A549 (cell line): Measurements from ENCODE around the gene SLC30A3. TPM values are rescaled to one million over a fixed set of nuclear protein-coding genes. Genes with fewer than 3 reads are reported as not detected.

Experiments
- ATAC-seq, 2 experiments: fragments of 200-7000 bp in 1 of 2; fragments of >200 bp in 1 of 2; cut with Nextera tagmentation in 1 of 2; cut with Tn5 transposase in 1 of 2; 3 replicates each; pipeline versions ENCODE4 v1.8.0 to v1.9.1; 2018 to 2020; ENCODE audit warnings: mild to moderate bottlenecking in 1 of 2, moderate library complexity in 1 of 2
- CTCF ChIA-PET: fragments of 300-600 bp; sonication (Branson Sonifier 250); formaldehyde crosslinking; extraction: SDS; loops from one replicate; lab custom pipeline; 2021; ENCODE audit warnings: antibody characterized with exemption, inconsistent platforms; lab: Yijun Ruan, JAX
- POLR2A ChIA-PET: fragments of 350-600 bp; formaldehyde crosslinking; extraction: SDS; loops from one replicate; lab custom pipeline; 2021; ENCODE audit warnings: antibody characterized with exemption, inconsistent platforms; lab: Yijun Ruan, JAX
- DNase-seq, 2 experiments: peaks; one replicate each; pipeline versions ENCODE4 v3.0.0 to v3.0.0-alpha.2; 2011 to 2016; ENCODE audit warnings: low read depth in 1 of 2, low spot score in 1 of 2
- FAIRE-seq: peaks from 2 replicates; lab custom pipeline; 2011; peaks lifted over from hg19 to GRCh38; lab: Jason Lieb, UNC
- H3K27ac ChIP-seq, 2 experiments: fragments of >200 bp; sonication (Bioruptor Twin); formaldehyde crosslinking; 3 replicates each; pipeline ENCODE4 v1.5.1; 2016 to 2017
- H3K4me1 ChIP-seq: fragments of >200 bp; sonication (Bioruptor Twin); formaldehyde crosslinking; 3 replicates; pipeline ENCODE4 v1.6.1; 2016
- H3K4me2 ChIP-seq: fragments of >200 bp; sonication (Bioruptor Twin); formaldehyde crosslinking; 3 replicates; pipeline ENCODE4 v1.6.1; 2016
- H3K4me3 ChIP-seq: fragments of >200 bp; sonication (Bioruptor Twin); formaldehyde crosslinking; 3 replicates; pipeline ENCODE4 v1.5.1; 2016
- H3K9me3 ChIP-seq: fragments of >200 bp; sonication (Bioruptor Twin); formaldehyde crosslinking; 3 replicates; pipeline ENCODE4 v1.6.1; 2016
- CBX8 ChIP-seq: fragments of 200-600 bp; sonication (generic); IDR thresholded peaks from 2 replicates; pipeline ENCODE4 v1.6.1; 2016
- CHD4 ChIP-seq: fragments of 200-600 bp; sonication (generic); IDR thresholded peaks from 2 replicates; pipeline ENCODE4 v1.6.1; 2016; ENCODE audit warnings: antibody characterized with exemption, mild to moderate bottlenecking, borderline replicate concordance
- EHF ChIP-seq: fragments of 250-450 bp; sonication (Bioruptor Pico); IDR thresholded peaks from 2 replicates; pipeline ENCODE4 v1.5.0; 2020; ENCODE audit warnings: mild to moderate bottlenecking
- HDAC2 ChIP-seq: fragments of 200-600 bp; sonication (generic); IDR thresholded peaks from 2 replicates; pipeline ENCODE4 v1.6.1; 2016
- HEYL ChIP-seq: fragments of 250-450 bp; sonication (Bioruptor Pico); IDR thresholded peaks from 2 replicates; pipeline ENCODE4 v1.8.0; 2021; ENCODE audit warnings: mild to moderate bottlenecking, moderate library complexity
- HMGXB4 ChIP-seq: fragments of 250-450 bp; sonication (Bioruptor Pico); IDR thresholded peaks from 2 replicates; pipeline ENCODE4 v1.5.0; 2021; ENCODE audit warnings: mild to moderate bottlenecking, moderate library complexity, borderline replicate concordance
- HOXB13 ChIP-seq: fragments of 250-450 bp; sonication (Bioruptor Pico); IDR thresholded peaks from 2 replicates; pipeline ENCODE4 v1.5.0; 2020; ENCODE audit warnings: low read depth, mild to moderate bottlenecking, moderate library complexity
- KDM5A ChIP-seq: fragments of 200-600 bp; sonication (generic); IDR thresholded peaks from 2 replicates; pipeline ENCODE4 v1.6.1; 2016; ENCODE audit warnings: antibody characterized with exemption, mild to moderate bottlenecking
- MAFK ChIP-seq: fragments of 450-650 bp; IDR thresholded peaks from 2 replicates; pipeline ENCODE4 v1.6.1; 2014; ENCODE audit not compliant: partially characterized antibody
- MAZ ChIP-seq: fragments of 150-350 bp; IDR thresholded peaks from 2 replicates; pipeline ENCODE4 v1.6.1; 2014; ENCODE audit warnings: antibody characterized with exemption, low read depth, low read length, borderline replicate concordance
- MYC ChIP-seq: IDR thresholded peaks from 2 replicates; pipeline ENCODE4 v1.6.1; 2012; ENCODE audit warnings: mild to moderate bottlenecking, inconsistent platforms, low read length, improper control_type of control experiment, borderline replicate concordance
- PBX3 ChIP-seq: IDR thresholded peaks from 2 replicates; pipeline ENCODE4 v1.6.1; 2012
- RAD21 ChIP-seq, 2 experiments: fragments of >200 bp in 1 of 2; sonication (Bioruptor Twin) in 1 of 2; formaldehyde crosslinking in 1 of 2; IDR thresholded peaks in 1 of 2; conservative IDR thresholded peaks in 1 of 2; 2 replicates in 1 of 2; 3 replicates in 1 of 2; pipeline ENCODE4 v1.6.1; 2012 to 2018; ENCODE audit warnings: inconsistent platforms in 1 of 2
- RCOR1 ChIP-seq: fragments of 150-350 bp; IDR thresholded peaks from 2 replicates; pipeline ENCODE4 v1.6.1; 2014; ENCODE audit warnings: antibody characterized with exemption, low read length, low read depth
- RNF2 ChIP-seq: fragments of 200-600 bp; sonication (generic); IDR thresholded peaks from 2 replicates; pipeline ENCODE4 v1.6.1; 2016; ENCODE audit warnings: low read depth, mild to moderate bottlenecking, antibody characterized with exemption, moderate library complexity, borderline replicate concordance
- SMC3 ChIP-seq: fragments of >200 bp; sonication (Bioruptor Twin); formaldehyde crosslinking; IDR thresholded peaks from 3 replicates; pipeline ENCODE4 v1.6.1; 2018; ENCODE audit warnings: inconsistent platforms
- TFCP2L1 ChIP-seq: fragments of 250-450 bp; sonication (Bioruptor Pico); IDR thresholded peaks from 2 replicates; pipeline ENCODE4 v1.5.0; 2021; ENCODE audit warnings: mild to moderate bottlenecking
- TP53 ChIP-seq: fragments of 250-450 bp; sonication (Bioruptor Pico); IDR thresholded peaks from 2 replicates; pipeline ENCODE4 v1.5.0; 2021; ENCODE audit warnings: mild to moderate bottlenecking, moderate library complexity
- USF2 ChIP-seq: fragments of 450-650 bp; IDR thresholded peaks from 2 replicates; pipeline ENCODE4 v1.6.1; 2014; ENCODE audit warnings: antibody characterized with exemption
- ZNF302 ChIP-seq: fragments of 250-450 bp; sonication (Bioruptor Pico); IDR thresholded peaks from 2 replicates; pipeline ENCODE4 v1.9.0; 2021; ENCODE audit warnings: inconsistent platforms, mild to moderate bottlenecking, moderate library complexity
- ZSCAN20 ChIP-seq: fragments of 250-450 bp; sonication (Bioruptor Pico); IDR thresholded peaks from 2 replicates; pipeline ENCODE4 v1.8.0; 2022; ENCODE audit warnings: mild to moderate bottlenecking, moderate library complexity
- WGBS: methylation state at CpG from one replicate; pipeline ENCODE4 v1.1.6; 2017; ENCODE audit errors: missing lambda C conversion rate; 5-methylcytosine and 5-hydroxymethylcytosine counted together
- polyA plus RNA-seq, 4 experiments: library from polyadenylated mRNA; depleted of rRNA in 3 of 4; stranded (reverse); fragments of >200 nt; fragmentation: RNase III in 1 of 4; extraction: RNeasy Plus Mini Kit Qiagen cat#74134 plus additional on column Dnase treatment in 1 of 4; gene quantifications; 2 replicates in 3 of 4; 3 replicates in 1 of 4; pipeline ENCODE4 v1.2.3, GENCODE V29; 2011 to 2017

SLC30A3 gene
- polyA plus RNA-seq, 2 of the 4 experiments (the other 2 are of a cell fraction) = 0.90 to 1.9 TPM

GRCh38 chr2:27306136-27306535 is 43.3 kb upstream of the SLC30A3 start:
- no peak for ATAC-seq
- 81% methylated on average over 26 of the region's 26 CpGs for WGBS
- H3K4me2 ChIP-seq = no peak overlapping the region
- FAIRE-seq = no peak
- no peak overlapping the region for H3K4me3 ChIP-seq
- no peak overlapping the region for H3K27ac ChIP-seq
- CTCF ChIA-PET = interaction anchor here (0.6 to 20.5 kb wide), 6 partner anchors 11 to 208 kb away, joined by 3 to 394 read pairs (median 140); partner anchors contain the start of genes DNAJC5G, MPV17 and TRIM54
- DNase-seq = no peak
- H3K9me3 ChIP-seq = no peaks in the 10 kb centered on the region
- POLR2A ChIA-PET = no interaction called here
- TF ChIP-seq PBX3 (no peak), RCOR1 (no peak), CBX8 (no peak), EHF (CRISPR knock-in tag) (no peak), RAD21 (conservative IDR thresholded peaks at IDR 0.05 in 1 of 2, IDR thresholded peaks at IDR 0.05 in 1 of 2) (no peak), HOXB13 (CRISPR knock-in tag) (no peak), HDAC2 (no peak)
- H3K4me1 ChIP-seq = 0 out of 3 replicates have a peak, but pooled peaks cover 3% of the 10 kb centered on the region

- Histone ChIP-seq H3K27ac (no peak overlapping the region), H3K4me1 (0 out of 3 replicates have a peak, but pooled peaks cover 3% of the 10 kb centered on the region)
- 90% methylated on average over 16 of the region's 16 CpGs for WGBS
- POLR2A ChIA-PET = interaction anchor here (0.5 kb wide), 1 partner anchor 10 kb away, joined by 5 read pairs; no protein-coding TSS in a partner anchor
- FAIRE-seq = no peak
- no peak for TF ChIP-seq MAZ
- TF ChIP-seq TP53 (CRISPR knock-in tag) = no peak
- TF ChIP-seq MAFK = no peak
- no peak for TF ChIP-seq HMGXB4 (CRISPR knock-in tag)
- TF ChIP-seq HDAC2 = no peak
- no peak for TF ChIP-seq HEYL (CRISPR knock-in tag)
- TF ChIP-seq SMC3 = no peak
- no peak for TF ChIP-seq TFCP2L1 (CRISPR knock-in tag)
- TF ChIP-seq USF2 = no peak
- no peak for TF ChIP-seq MYC
- no peak for TF ChIP-seq ZNF302 (CRISPR knock-in tag)
- no peak for TF ChIP-seq CHD4
- TF ChIP-seq, all 56 proteins: peak for 0
- Histone ChIP-seq H3K4me3 (no peak overlapping the region), H3K9me3 (no peaks in the 10 kb centered on the region), H3K4me2 (no peak overlapping the region)
- ATAC-seq (0 out of 6 replicates have a peak, but pooled peaks of 1 of the 2 experiments have one; percentile 9), DNase-seq (no peak)
- CTCF ChIA-PET = interaction anchor here (0.6 to 20.5 kb wide), 9 partner anchors 12 to 218 kb away, joined by 3 to 394 read pairs (median 29); partner anchors contain the start of genes DNAJC5G, KHK, MPV17 and TRIM54
Observed at GRCh38 chr2:27305516-27305915, 42.7 kb upstream of the SLC30A3 start.

GRCh38 chr2:27304488-27305240 is 41.8 kb upstream of the SLC30A3 start:
- ATAC-seq (peak in 1 of 2 experiments; percentile 21; a peak in 2 of 6 replicates), DNase-seq (no peak), FAIRE-seq (no peak)
- Histone ChIP-seq H3K4me1 (0 out of 3 replicates have a peak, but pooled peaks cover 3% of the 10 kb centered on the region), H3K27ac (no peak overlapping the region), H3K4me2 (no peak overlapping the region), H3K4me3 (no peak overlapping the region), H3K9me3 (no peaks in the 10 kb centered on the region)
- TF ChIP-seq KDM5A (no peak), RNF2 (no peak), ZSCAN20 (CRISPR knock-in tag) (no peak)
- ChIA-PET CTCF (interaction anchor here (1.4 to 20.5 kb wide), 17 partner anchors 12 to 343 kb away, joined by 3 to 394 read pairs (median 13); partner anchors contain the start of genes DNAJC5G, KHK, MPV17 and SLC30A3), POLR2A (no interaction called here)
- WGBS = 67% methylated on average over 13 of the region's 13 CpGs
